Smooth muscle cell (in vitro differentiated cells): ENCODE results near the gene DDB1. TPM values are rescaled to one million over a fixed set of nuclear protein-coding genes. Genes with fewer than 3 reads are reported as not detected.
A peak's percentile ranks its signal among the peaks of the same experiment; 100 is the strongest.

Experiments used
- DNase-seq: peaks from one replicate; lab custom pipeline; 2025; ENCODE audit not compliant: unreplicated experiment; lab: John Stamatoyannopoulos, UW
- H2AFZ ChIP-seq: fragments of 200-600 bp; sonication (generic); 2 replicates; pipeline ENCODE4 v1.6.0; 2016; ENCODE audit warnings: antibody characterized with exemption, low read depth, mild to moderate bottlenecking
- H3F3A ChIP-seq: fragments of 200-600 bp; sonication (generic); 2 replicates; pipeline ENCODE4 v1.6.0; 2017; ENCODE audit warnings: antibody characterized with exemption, low read depth
- H3K27ac ChIP-seq: fragments of 200-600 bp; sonication (generic); 2 replicates; pipeline ENCODE4 v1.5.1; 2016; ENCODE audit warnings: low read depth, mild to moderate bottlenecking
- H3K27me3 ChIP-seq: fragments of 200-600 bp; sonication (generic); 2 replicates; pipeline ENCODE4 v1.6.1; 2016; ENCODE audit warnings: low read depth, mild to moderate bottlenecking
- H3K36me3 ChIP-seq: fragments of 200-600 bp; sonication (generic); 2 replicates; pipeline ENCODE4 v1.5.1; 2016; ENCODE audit warnings: low read depth
- H3K4me1 ChIP-seq: fragments of 200-600 bp; sonication (generic); 2 replicates; pipeline ENCODE4 v1.5.1; 2016; ENCODE audit warnings: low read depth
- H3K4me2 ChIP-seq: fragments of 200-600 bp; sonication (generic); 2 replicates; pipeline ENCODE4 v1.6.0; 2016; ENCODE audit warnings: mild to moderate bottlenecking
- H3K4me3 ChIP-seq: fragments of 200-600 bp; sonication (generic); 2 replicates; pipeline ENCODE4 v1.5.1; 2016; ENCODE audit warnings: mild to moderate bottlenecking
- H3K79me2 ChIP-seq: fragments of 200-600 bp; sonication (generic); 2 replicates; pipeline ENCODE4 v1.6.0; 2016; ENCODE audit warnings: low read depth, mild to moderate bottlenecking
- H3K9ac ChIP-seq: fragments of 200-600 bp; sonication (generic); 2 replicates; pipeline ENCODE4 v1.6.0; 2016; ENCODE audit warnings: low read depth
- H3K9me3 ChIP-seq: fragments of 200-600 bp; sonication (generic); replicated peaks from 2 replicates; pipeline ENCODE4 v1.5.1; 2016; ENCODE audit warnings: low read depth
- H4K20me1 ChIP-seq: fragments of 200-600 bp; sonication (generic); 2 replicates; pipeline ENCODE4 v1.6.0; 2016; ENCODE audit warnings: low read depth
- CTCF ChIP-seq: fragments of 200-600 bp; sonication (generic); IDR thresholded peaks from 2 replicates; pipeline ENCODE4 v1.5.1; 2017; ENCODE audit warnings: borderline replicate concordance, mild to moderate bottlenecking, antibody characterized with exemption; ENCODE audit not compliant: insufficient read depth, poor library complexity, severe bottlenecking
- WGBS: methylation state at CpG from one replicate; pipeline ENCODE4 v1.1.7; 2016; ENCODE audit warnings: low lambda C conversion rate; 5-methylcytosine and 5-hydroxymethylcytosine counted together
- polyA plus RNA-seq: library from polyadenylated mRNA; unstranded; fragments of >200 nt; fragmentation: Nextera tagmentation; extraction: Ambion mirVana; gene quantifications from 2 replicates; pipeline ENCODE4 v1.2.1, GENCODE V29; 2016
- total RNA-seq: library from RNA; depleted of rRNA; stranded (reverse); fragments of >200 nt; gene quantifications from 2 replicates; pipeline ENCODE4 v1.2.3, GENCODE V29; 2014

DDB1 gene
- total and polyA plus RNA-seq, 2 experiments from 2014 or later = 143 to 150 TPM

GRCh38 chr11:61297746-61298145 is 35.2 kb downstream of the DDB1 start:
- H3F3A ChIP-seq = peaks cover 21% of the 10 kb centered on the region
- no peak overlapping the region for H3K4me2 ChIP-seq
- H3K9ac ChIP-seq = no peak overlapping the region
- peaks cover 11% of the 10 kb centered on the region for H3K36me3 ChIP-seq
- no peak overlapping the region for H3K4me3 ChIP-seq
- peak overlapping the region; percentile 54 for H3K27ac ChIP-seq
- TF ChIP-seq CTCF = no peak
- no peaks in the 10 kb centered on the region for H3K9me3 ChIP-seq
- H2AFZ ChIP-seq = no peak overlapping the region
- peaks cover 9% of the 10 kb centered on the region for H3K4me1 ChIP-seq
- H4K20me1 ChIP-seq = peaks cover 18% of the 10 kb centered on the region
- 64% methylated on average over 5 of the region's 5 CpGs for WGBS
- H3K27me3 ChIP-seq = no peaks in the 10 kb centered on the region
- no peak for DNase-seq
- H3K79me2 ChIP-seq = no peaks in the 10 kb centered on the region

- Histone ChIP-seq H3K27ac (peak overlapping the region; percentile 49), H3K4me1 (peaks cover 9% of the 10 kb centered on the region), H3K4me3 (no peak overlapping the region), H2AFZ (no peak overlapping the region), H3K27me3 (no peaks in the 10 kb centered on the region), H3F3A (peaks cover 21% of the 10 kb centered on the region), H3K9me3 (no peaks in the 10 kb centered on the region), H3K4me2 (no peak overlapping the region), H3K79me2 (no peaks in the 10 kb centered on the region), H3K9ac (no peak overlapping the region), H4K20me1 (peaks cover 18% of the 10 kb centered on the region), H3K36me3 (peaks cover 11% of the 10 kb centered on the region)
- WGBS = 72% methylated on average over 1 of the region's 1 CpG
- no peak for DNase-seq
- TF ChIP-seq CTCF = no peak
Observed at GRCh38 chr11:61297341-61297740, 35.6 kb downstream of the DDB1 start.

DNA sequence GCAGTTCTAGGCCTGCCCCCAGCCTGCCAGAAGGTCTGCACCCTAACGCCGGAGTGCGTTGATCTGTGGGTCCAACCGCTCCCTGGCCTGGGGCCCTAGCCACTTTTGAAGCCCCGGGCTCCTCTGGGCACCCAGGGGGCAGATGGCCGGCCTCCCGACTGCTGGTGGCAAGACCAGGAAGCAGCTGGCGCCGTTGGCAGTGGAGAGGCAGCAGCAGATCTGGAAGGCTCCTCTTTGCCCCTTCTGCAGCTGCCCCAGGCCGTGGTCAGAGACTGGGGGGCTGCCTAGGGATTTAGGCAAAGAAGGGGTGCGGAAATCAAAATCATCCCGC is 37.3 kb downstream of the DDB1 start:
- H2AFZ ChIP-seq = no peak overlapping the region
- H3K9me3 ChIP-seq = no peaks in the 10 kb centered on the region
- H3F3A ChIP-seq = peaks cover 21% of the 10 kb centered on the region
- no peak for TF ChIP-seq CTCF
- H3K9ac ChIP-seq = no peak overlapping the region
- no peaks in the 10 kb centered on the region for H3K27me3 ChIP-seq
- H3K36me3 ChIP-seq = no peaks in the 10 kb centered on the region
- H4K20me1 ChIP-seq = peaks cover 18% of the 10 kb centered on the region
- WGBS = 63% methylated on average over 12 of the region's 12 CpGs
- peak overlapping the region; percentile 99 for H3K4me2 ChIP-seq
- peaks cover 9% of the 10 kb centered on the region for H3K4me1 ChIP-seq
- no peaks in the 10 kb centered on the region for H3K79me2 ChIP-seq
- no peak overlapping the region for H3K27ac ChIP-seq
- no peak for DNase-seq
- H3K4me3 ChIP-seq = peak overlapping the region; percentile 73
